Muscle layer of colon (tissue), 2 donors: Measurements from ENCODE around the gene KDM4E.

ENCODE experiments used
- H3K27ac ChIP-seq: one replicate; pipeline ENCODE4 v1.7.0; 2013; ENCODE audit warnings: low read depth, mild to moderate bottlenecking, low read length, moderate library complexity
- H3K27me3 ChIP-seq, 2 donors: one replicate each; pipeline ENCODE4 v1.7.0; 2013; ENCODE audit warnings: low read length in 2 of 2, mild to moderate bottlenecking in 2 of 2; ENCODE audit not compliant: insufficient read depth in 2 of 2, control insufficient read depth in 1 of 2
- H3K36me3 ChIP-seq: one replicate; pipeline ENCODE4 v1.7.0; 2013; ENCODE audit warnings: mild to moderate bottlenecking, low read length; ENCODE audit not compliant: insufficient read depth
- H3K4me1 ChIP-seq: one replicate; pipeline ENCODE4 v1.7.0; 2013; ENCODE audit warnings: mild to moderate bottlenecking, low read length; ENCODE audit not compliant: insufficient read depth
- H3K4me3 ChIP-seq, 2 donors: one replicate each; pipeline ENCODE4 v1.7.0; 2013; ENCODE audit warnings: low read length in 2 of 2, low read depth in 1 of 2, mild to moderate bottlenecking in 1 of 2, moderate library complexity in 1 of 2
- H3K9ac ChIP-seq: one replicate; pipeline ENCODE4 v1.7.0; 2013; ENCODE audit warnings: low read length
- H3K9me3 ChIP-seq: one replicate; pipeline ENCODE4 v1.7.0; 2013; ENCODE audit warnings: mild to moderate bottlenecking, low read length
- donor health status: abdominal sarcoma.
- donor health status: Adenocarcinoma of cecum.

Gene KDM4E

GRCh38 chr11:95024958-95025357, at the start of gene KDM4E:
KDM4E (plus strand) TSS chr11:95025258; CDS start chr11:95025558, 300 bp downstream.
- no peak within 1 kb of the TSS for H3K27ac ChIP-seq
- H3K36me3 ChIP-seq: no peaks in the 10 kb centered on the region
- H3K27me3 ChIP-seq: no peaks in the 10 kb centered on the region

GRCh38 chr11:94975599-94975998, 49.5 kb upstream of the KDM4E start:
- Histone ChIP-seq H3K27me3 (no peaks in the 10 kb centered on the region), H3K9ac (no peak overlapping the region), H3K27ac (no peak overlapping the region), H3K4me3 (no peak overlapping the region), H3K4me1 (peaks cover 10% of the 10 kb centered on the region), H3K36me3 (peaks cover 14% of the 10 kb centered on the region), H3K9me3 (no peaks in the 10 kb centered on the region)

More at GRCh38 chr11:95024958-95025357, at the start of gene KDM4E:
- H3K4me3 ChIP-seq: no peak within 1 kb of the TSS
- H3K9ac ChIP-seq: no peak within 1 kb of the TSS
- H3K9me3 ChIP-seq: no peaks in the 10 kb centered on the region
- H3K4me1 ChIP-seq: no peaks in the 10 kb centered on the region

GRCh38 chr11:94987378-94987777, 37.7 kb upstream of the KDM4E start:
- no peaks in the 10 kb centered on the region for H3K27me3 ChIP-seq
- H3K4me1 ChIP-seq: no peaks in the 10 kb centered on the region
- no peak overlapping the region for H3K27ac ChIP-seq
- no peak overlapping the region for H3K4me3 ChIP-seq
- H3K9ac ChIP-seq: no peak overlapping the region
- H3K9me3 ChIP-seq: no peaks in the 10 kb centered on the region
- H3K36me3 ChIP-seq: no peaks in the 10 kb centered on the region

GRCh38 chr11:94988748-94989147, 36.3 kb upstream of the KDM4E start:
- Histone ChIP-seq H3K27me3 (no peaks in the 10 kb centered on the region), H3K9me3 (no peaks in the 10 kb centered on the region), H3K4me1 (no peaks in the 10 kb centered on the region), H3K36me3 (no peaks in the 10 kb centered on the region), H3K4me3 (no peak overlapping the region), H3K9ac (no peak overlapping the region), H3K27ac (no peak overlapping the region)

- H3K9me3 ChIP-seq: no peaks in the 10 kb centered on the region
- H3K27me3 ChIP-seq: no peaks in the 10 kb centered on the region
- no peak overlapping the region for H3K4me3 ChIP-seq
- H3K4me1 ChIP-seq: no peaks in the 10 kb centered on the region
- H3K9ac ChIP-seq: no peak overlapping the region
- H3K27ac ChIP-seq: no peak overlapping the region
- H3K36me3 ChIP-seq: no peaks in the 10 kb centered on the region
These were observed 31.6 kb upstream of the KDM4E start for GRCh38 chr11:94993400-94993943.

- Histone ChIP-seq H3K27ac (no peak overlapping the region), H3K4me3 (no peak overlapping the region), H3K4me1 (no peaks in the 10 kb centered on the region), H3K27me3 (no peaks in the 10 kb centered on the region), H3K9me3 (no peaks in the 10 kb centered on the region), H3K9ac (no peak overlapping the region), H3K36me3 (no peaks in the 10 kb centered on the region)
These were observed 27.6 kb upstream of the KDM4E start for GRCh38 chr11:94997437-94997836.

GRCh38 chr11:94998285-94998684, 26.8 kb upstream of the KDM4E start:
- no peaks in the 10 kb centered on the region for H3K9me3 ChIP-seq
- H3K36me3 ChIP-seq: no peaks in the 10 kb centered on the region
- no peak overlapping the region for H3K4me3 ChIP-seq
- H3K27ac ChIP-seq: no peak overlapping the region
- H3K4me1 ChIP-seq: no peaks in the 10 kb centered on the region
- H3K27me3 ChIP-seq: no peaks in the 10 kb centered on the region
- H3K9ac ChIP-seq: no peak overlapping the region

- no peaks in the 10 kb centered on the region for H3K4me1 ChIP-seq
- H3K27ac ChIP-seq: no peak overlapping the region
- H3K9ac ChIP-seq: no peak overlapping the region
- H3K4me3 ChIP-seq: no peak overlapping the region
- no peaks in the 10 kb centered on the region for H3K27me3 ChIP-seq
- H3K36me3 ChIP-seq: no peaks in the 10 kb centered on the region
- no peaks in the 10 kb centered on the region for H3K9me3 ChIP-seq
These were observed 21.3 kb upstream of the KDM4E start for GRCh38 chr11:95003716-95004115.

- Histone ChIP-seq H3K27me3 (no peaks in the 10 kb centered on the region), H3K27ac (no peak overlapping the region), H3K4me1 (no peaks in the 10 kb centered on the region), H3K9ac (no peak overlapping the region), H3K9me3 (no peaks in the 10 kb centered on the region), H3K36me3 (no peaks in the 10 kb centered on the region), H3K4me3 (no peak overlapping the region)
These were observed 19.4 kb upstream of the KDM4E start for GRCh38 chr11:95005642-95006041.

- Histone ChIP-seq H3K4me1 (no peaks in the 10 kb centered on the region), H3K27ac (no peak overlapping the region), H3K9me3 (no peaks in the 10 kb centered on the region), H3K36me3 (no peaks in the 10 kb centered on the region), H3K9ac (no peak overlapping the region), H3K4me3 (no peak overlapping the region), H3K27me3 (no peaks in the 10 kb centered on the region)
These were observed 13.7 kb upstream of the KDM4E start for GRCh38 chr11:95011376-95011775.

GRCh38 chr11:95014184-95014821, 10.8 kb upstream of the KDM4E start:
- H3K9ac ChIP-seq: no peak overlapping the region
- no peaks in the 10 kb centered on the region for H3K9me3 ChIP-seq
- H3K36me3 ChIP-seq: no peaks in the 10 kb centered on the region
- no peak overlapping the region for H3K4me3 ChIP-seq
- no peak overlapping the region for H3K27ac ChIP-seq
- no peaks in the 10 kb centered on the region for H3K27me3 ChIP-seq
- no peaks in the 10 kb centered on the region for H3K4me1 ChIP-seq

GRCh38 chr11:95016139-95016538, 8.9 kb upstream of the KDM4E start:
- H3K36me3 ChIP-seq: no peaks in the 10 kb centered on the region

More at GRCh38 chr11:95016139-95016538, 8.9 kb upstream of the KDM4E start:
- H3K27ac ChIP-seq: no peak overlapping the region
- no peak overlapping the region for H3K9ac ChIP-seq
- no peaks in the 10 kb centered on the region for H3K27me3 ChIP-seq
- H3K4me3 ChIP-seq: no peak overlapping the region
- no peaks in the 10 kb centered on the region for H3K9me3 ChIP-seq
- H3K4me1 ChIP-seq: no peaks in the 10 kb centered on the region
